Cerebellar cortex (tissue), 1 donor: ENCODE data around the gene EPN1.
"Not testable (repeated sequence)": the region's sequence is repeated elsewhere in the genome, so short reads cannot be mapped to it uniquely, and the experiment has no call there.

Experiments
- DNase-seq: peaks from one replicate; pipeline ENCODE4 v3.0.0-alpha.2; 2015; ENCODE audit warnings: low spot score

The EPN1 gene

GRCh38 chr19:55693336-55693974 is 18.4 kb downstream of the EPN1 start:
- no peak for DNase-seq

GRCh38 chr19:55694241-55694655 is 19.2 kb downstream of the EPN1 start:
- DNase-seq, result no peak

GRCh38 chr19:55694656-55695491 is 19.8 kb downstream of the EPN1 start:
- DNase-seq, result no peak

GRCh38 chr19:55695511-55696290 is 20.7 kb downstream of the EPN1 start:
- no peak for DNase-seq

- no peak for DNase-seq
These were observed 21.5 kb downstream of the EPN1 start for GRCh38 chr19:55696301-55697068.

GRCh38 chr19:55697069-55697440 is 22.0 kb downstream of the EPN1 start:
- DNase-seq, result no peak

GRCh38 chr19:55697698-55698097 is 22.7 kb downstream of the EPN1 start:
- DNase-seq, result no peak

GRCh38 chr19:55698256-55698655 is 23.2 kb downstream of the EPN1 start:
- no peak for DNase-seq

GRCh38 chr19:55699221-55699620 is 24.2 kb downstream of the EPN1 start:
- no peak for DNase-seq

GRCh38 chr19:55700813-55701212 is 25.8 kb downstream of the EPN1 start:
- no peak for DNase-seq

GRCh38 chr19:55702131-55702627 is 27.2 kb downstream of the EPN1 start:
- no peak for DNase-seq

GRCh38 chr19:55703790-55704215 is 28.8 kb downstream of the EPN1 start:
- peak; percentile 30 for DNase-seq

GRCh38 chr19:55704494-55705245 is 29.6 kb downstream of the EPN1 start:
- no peak for DNase-seq

GRCh38 chr19:55705972-55706371 is 30.9 kb downstream of the EPN1 start:
- DNase-seq, result no peak

- DNase-seq, result no peak
These were observed 36.7 kb downstream of the EPN1 start for GRCh38 chr19:55711719-55712118.

- no peak for DNase-seq
These were observed 38.0 kb downstream of the EPN1 start for GRCh38 chr19:55712804-55713631.

GRCh38 chr19:55716531-55716930 is 41.5 kb downstream of the EPN1 start:
- DNase-seq, result no peak

GRCh38 chr19:55717251-55717650 is 42.2 kb downstream of the EPN1 start:
- DNase-seq, result no peak

- DNase-seq, result not testable (repeated sequence)
These were observed 43.1 kb downstream of the EPN1 start for GRCh38 chr19:55717879-55718711.
